OCI-LY3 (cell line): ENCODE data around the gene GRAMD2A.

Experiments
- H2AFZ ChIP-seq: fragments of 200-600, 300-600 bp; shearing (Covaris generic); 2 replicates; pipeline ENCODE4 v1.6.0; 2014; ENCODE audit warnings: antibody characterized with exemption, low read depth, low read length
- H3K27ac ChIP-seq: fragments of 200-600, 300-600 bp; sonication (generic); 2 replicates; pipeline ENCODE4 v1.5.1; 2014; ENCODE audit warnings: mild to moderate bottlenecking, low read length, moderate library complexity, mixed read lengths
- H3K27me3 ChIP-seq: fragments of 200-600, 300-600 bp; sonication (generic); 2 replicates; pipeline ENCODE4 v1.6.1; 2014; ENCODE audit warnings: low read depth, low read length, mixed read lengths
- H3K36me3 ChIP-seq: fragments of 200-600, 300-600 bp; sonication (generic); replicated peaks from 2 replicates; pipeline ENCODE3; 2014; ENCODE audit warnings: low read depth, low read length, mixed read lengths
- H3K4me1 ChIP-seq: fragments of 300-600, 200-600 bp; sonication (generic); 2 replicates; pipeline ENCODE4 v1.6.1; 2014; ENCODE audit warnings: low read length, mixed read lengths
- H3K4me2 ChIP-seq: fragments of 200-600, 300-600 bp; sonication (generic); 2 replicates; pipeline ENCODE4 v1.6.1; 2014; ENCODE audit warnings: low read length, mixed read lengths
- H3K4me3 ChIP-seq: fragments of 300-600, 200-600 bp; sonication (generic); 2 replicates; pipeline ENCODE4 v1.5.1; 2014; ENCODE audit warnings: antibody characterized with exemption, mild to moderate bottlenecking, low read length, moderate library complexity
- H3K79me2 ChIP-seq: fragments of 300-600, 200-600 bp; shearing (Covaris generic); 2 replicates; pipeline ENCODE4 v1.6.1; 2014; ENCODE audit warnings: mild to moderate bottlenecking, low read length, mixed read lengths
- H3K9ac ChIP-seq: fragments of 300-600, 200-600 bp; shearing (Covaris generic); 2 replicates; pipeline ENCODE4 v1.6.0; 2014; ENCODE audit warnings: mild to moderate bottlenecking, low read length, moderate library complexity
- H3K9me3 ChIP-seq: fragments of 200-600, 300-600 bp; shearing (Covaris generic); 2 replicates; pipeline ENCODE4 v1.6.1; 2014; ENCODE audit warnings: low read length, mixed read lengths; ENCODE audit not compliant: insufficient read depth
- H4K20me1 ChIP-seq: fragments of 200-600, 300-600 bp; sonication (generic); 2 replicates; pipeline ENCODE4 v1.6.1; 2016; ENCODE audit warnings: low read length, mixed read lengths; ENCODE audit not compliant: insufficient read depth
- CTCF ChIP-seq: fragments of 200-600, 300-600 bp; sonication (generic); IDR thresholded peaks from 2 replicates; pipeline ENCODE4 v1.5.1; 2014; ENCODE audit warnings: antibody characterized with exemption, low read length, low read depth
- EZH2phosphoT487 ChIP-seq: fragments of 200-600 bp; shearing (Covaris generic); IDR thresholded peaks from 2 replicates; pipeline ENCODE4 v1.6.1; 2018; ENCODE audit warnings: antibody characterized with exemption, mixed run types, low read depth

Gene GRAMD2A

DNA sequence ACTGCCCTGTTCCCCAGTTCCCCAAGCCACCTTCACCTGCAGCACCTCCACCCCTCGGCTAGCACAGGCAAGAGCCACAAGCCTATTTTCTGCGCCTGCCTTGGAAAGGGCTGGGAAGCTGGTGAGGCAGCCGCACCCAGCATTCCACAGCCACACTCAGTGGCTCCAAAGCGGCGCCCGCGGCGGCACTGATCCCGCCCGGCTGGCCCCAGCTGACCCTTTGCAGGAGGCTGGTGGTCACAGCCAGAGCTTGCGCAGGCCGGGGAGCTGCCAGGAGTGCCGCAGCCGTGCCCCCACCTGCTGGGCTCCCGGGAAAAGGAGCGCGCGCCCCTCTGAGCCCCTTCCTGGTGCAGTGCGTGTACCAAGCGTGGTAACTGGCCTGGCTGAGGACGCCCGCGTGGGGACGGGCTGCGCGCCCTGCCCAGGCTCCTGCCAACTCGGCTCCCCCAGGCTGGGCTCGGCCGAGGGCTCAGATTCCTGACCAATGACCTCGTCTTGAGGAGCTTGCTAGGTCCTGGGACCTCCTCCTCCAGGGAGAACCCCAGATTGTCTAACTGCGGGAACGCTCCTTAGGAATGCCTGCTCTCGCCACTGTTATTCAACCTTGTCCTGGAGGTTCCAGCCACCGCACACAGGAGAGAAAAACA lies 13.3 kb downstream of the GRAMD2A start:
- Histone ChIP-seq H3K9ac (no peak overlapping the region), H3K4me2 (no peak overlapping the region), H2AFZ (no peak overlapping the region), H3K27me3 (0 out of 2 replicates have a peak, but pooled peaks cover 6% of the 10 kb centered on the region), H3K4me1 (no peaks in the 10 kb centered on the region), H3K4me3 (no peak overlapping the region), H3K9me3 (no peaks in the 10 kb centered on the region), H3K79me2 (no peaks in the 10 kb centered on the region), H4K20me1 (no peaks in the 10 kb centered on the region), H3K36me3 (no peaks in the 10 kb centered on the region), H3K27ac (no peak overlapping the region)
- TF ChIP-seq EZH2phosphoT487 (no peak), CTCF (no peak)

DNA sequence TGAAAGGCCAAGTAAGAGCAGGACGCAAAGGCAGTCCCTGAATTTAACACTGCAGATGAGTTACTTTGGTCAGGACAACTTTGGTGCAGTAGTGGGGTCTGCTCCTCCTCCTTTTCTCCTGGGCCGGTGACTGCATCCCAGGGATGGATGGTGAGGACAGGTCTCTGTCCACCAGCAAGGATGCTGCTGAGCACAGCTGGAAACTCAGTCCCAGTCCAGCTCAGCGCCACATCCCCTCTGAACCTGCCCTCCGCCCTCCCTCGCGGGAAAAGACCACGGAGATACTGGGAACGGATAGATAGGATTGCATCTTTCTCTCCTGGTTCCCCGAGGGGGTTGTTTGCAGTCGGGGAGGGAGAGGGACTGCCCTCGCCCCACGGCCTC lies 13.8 kb downstream of the GRAMD2A start:
- Histone ChIP-seq H4K20me1 (no peaks in the 10 kb centered on the region), H3K9ac (no peak overlapping the region), H3K4me1 (no peaks in the 10 kb centered on the region), H3K27me3 (0 out of 2 replicates have a peak, but pooled peaks cover 3% of the 10 kb centered on the region), H3K9me3 (no peaks in the 10 kb centered on the region), H3K4me3 (no peak overlapping the region), H3K4me2 (no peak overlapping the region), H3K36me3 (no peaks in the 10 kb centered on the region), H2AFZ (no peak overlapping the region), H3K79me2 (no peaks in the 10 kb centered on the region), H3K27ac (no peak overlapping the region)
- TF ChIP-seq EZH2phosphoT487, result no peak
- no peak for TF ChIP-seq CTCF

- Histone ChIP-seq H3K27me3 (0 out of 2 replicates have a peak, but pooled peaks cover 3% of the 10 kb centered on the region), H3K4me2 (no peak overlapping the region)
Observed at GRCh38 chr15:72182673-72183072, 14.9 kb downstream of the GRAMD2A start.

DNA sequence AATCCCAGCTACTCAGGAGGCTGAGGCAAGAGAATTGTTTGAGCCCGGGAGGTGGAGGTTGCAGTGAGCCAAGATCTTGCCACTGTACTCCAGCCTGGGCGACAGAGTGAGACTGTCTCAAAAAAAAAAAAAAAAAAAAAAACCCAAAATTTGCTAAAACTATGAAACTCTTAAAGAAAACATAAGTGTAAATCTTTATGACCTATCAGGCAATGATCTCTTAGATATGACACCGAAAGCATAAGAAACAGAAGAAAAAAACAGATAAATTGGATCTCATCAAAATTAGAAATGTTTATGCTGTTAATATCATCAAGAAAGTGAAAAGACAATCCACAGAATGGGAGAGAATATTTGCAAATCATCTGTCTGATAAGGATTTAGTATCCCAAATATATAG lies 15.3 kb downstream of the GRAMD2A start:
- Histone ChIP-seq H4K20me1 (no peaks in the 10 kb centered on the region), H3K27ac (no peak overlapping the region), H3K27me3 (0 out of 2 replicates have a peak, but pooled peaks cover 3% of the 10 kb centered on the region), H2AFZ (no peak overlapping the region), H3K4me1 (no peaks in the 10 kb centered on the region), H3K9ac (no peak overlapping the region), H3K9me3 (no peaks in the 10 kb centered on the region), H3K4me3 (no peak overlapping the region), H3K4me2 (no peak overlapping the region), H3K79me2 (no peaks in the 10 kb centered on the region), H3K36me3 (no peaks in the 10 kb centered on the region)
- TF ChIP-seq EZH2phosphoT487 (no peak), CTCF (no peak)

More at GRCh38 chr15:72182673-72183072, 14.9 kb downstream of the GRAMD2A start:
- Histone ChIP-seq H3K79me2 (no peaks in the 10 kb centered on the region), H3K4me1 (no peaks in the 10 kb centered on the region), H3K9ac (no peak overlapping the region), H3K27ac (no peak overlapping the region), H3K9me3 (no peaks in the 10 kb centered on the region), H2AFZ (no peak overlapping the region), H3K36me3 (no peaks in the 10 kb centered on the region), H4K20me1 (no peaks in the 10 kb centered on the region), H3K4me3 (no peak overlapping the region)
- TF ChIP-seq CTCF (no peak), EZH2phosphoT487 (no peak)
